ENCODE results near the gene EPHB2. TPM values are rescaled to one million over a fixed set of nuclear protein-coding genes. Genes with fewer than 3 reads are reported as not detected.

EPHB2 gene
- total RNA-seq, 1 experiment from 2014 or later: 18.5 TPM

GRCh38 chr1:22844621-22845020 is 134.0 kb downstream of the EPHB2 start (continued):
- TF ChIP-seq PREB (CRISPR knock-in tag; IDR thresholded peaks at IDR 0.05; ENCODE audit: borderline replicate concordance): no peak
- TF ChIP-seq ETV6 (CRISPR knock-in tag; IDR thresholded peaks at IDR 0.05): no peak

- ATAC-seq (no peak), DNase-seq (ENCODE audit: low spot score) (no peak)
- H3K9me3 Mint-ChIP-seq: no peaks in the 10 kb centered on the region
- no peaks in the 10 kb centered on the region for H3K36me3 Mint-ChIP-seq
- no peak overlapping the region for H3K4me3 Mint-ChIP-seq
- no peak overlapping the region for H3K27ac Mint-ChIP-seq
- POLR2A ChIA-PET: no interaction called here
- peaks cover 6% of the 10 kb centered on the region for H3K4me1 Mint-ChIP-seq
- CTCF ChIA-PET: no interaction called here
- H3K27me3 Mint-ChIP-seq (ENCODE audit: low read depth): no peaks in the 10 kb centered on the region
- no peak for TF ChIP-seq RELA (CRISPR knock-in tag; IDR thresholded peaks at IDR 0.05; ENCODE audit: borderline replicate concordance)
- no peak for TF ChIP-seq IRF2 (CRISPR knock-in tag; IDR thresholded peaks at IDR 0.05; ENCODE audit: borderline replicate concordance, low read depth)
- TF ChIP-seq ZNF219 (CRISPR knock-in tag; IDR thresholded peaks at IDR 0.05; ENCODE audit: borderline replicate concordance): no peak
- TF ChIP-seq SP1 (CRISPR knock-in tag; conservative IDR thresholded peaks at IDR 0.05): no peak
- TF ChIP-seq GRHL2 (CRISPR knock-in tag; IDR thresholded peaks at IDR 0.05; ENCODE audit: insufficient replicate concordance, severe bottlenecking): no peak
- TF ChIP-seq ZMAT4 (CRISPR knock-in tag; IDR thresholded peaks at IDR 0.05): no peak
- no peak for TF ChIP-seq HMGXB4 (CRISPR knock-in tag; IDR thresholded peaks at IDR 0.05)
- no peak for TF ChIP-seq ESRRA (CRISPR knock-in tag; IDR thresholded peaks at IDR 0.05; ENCODE audit: borderline replicate concordance)
- no peak for TF ChIP-seq ATF1 (CRISPR knock-in tag; IDR thresholded peaks at IDR 0.05)
Measured at GRCh38 chr1:22845398-22845935, 134.8 kb downstream of the EPHB2 start.

GRCh38 chr1:22846458-22846857 is 135.8 kb downstream of the EPHB2 start:
- no peak overlapping the region for H3K4me3 Mint-ChIP-seq
- no peaks in the 10 kb centered on the region for H3K36me3 Mint-ChIP-seq
- peaks cover 8% of the 10 kb centered on the region for H3K4me1 Mint-ChIP-seq
- peaks cover 3% of the 10 kb centered on the region for H3K27me3 Mint-ChIP-seq (ENCODE audit: low read depth)
- TF ChIP-seq EMX1 (CRISPR knock-in tag; IDR thresholded peaks at IDR 0.05) (no peak), ELF4 (CRISPR knock-in tag; IDR thresholded peaks at IDR 0.05; ENCODE audit: low read depth) (no peak), FOXP1 (CRISPR knock-in tag; IDR thresholded peaks at IDR 0.05; ENCODE audit: borderline replicate concordance) (no peak), TP53 (CRISPR knock-in tag; IDR thresholded peaks at IDR 0.05) (no peak), ERG (CRISPR knock-in tag; IDR thresholded peaks at IDR 0.05) (no peak), MXD4 (CRISPR knock-in tag; IDR thresholded peaks at IDR 0.05; ENCODE audit: borderline replicate concordance) (no peak), ATF3 (CRISPR knock-in tag; conservative IDR thresholded peaks at IDR 0.05) (no peak), IRF1 (CRISPR knock-in tag; IDR thresholded peaks at IDR 0.05) (no peak), SP1 (CRISPR knock-in tag; conservative IDR thresholded peaks at IDR 0.05) (no peak), ZNF138 (CRISPR knock-in tag; conservative IDR thresholded peaks at IDR 0.05) (no peak), ZNF423 (CRISPR knock-in tag; IDR thresholded peaks at IDR 0.05) (no peak), USF2 (CRISPR knock-in tag; IDR thresholded peaks at IDR 0.05) (no peak), GRHL2 (CRISPR knock-in tag; IDR thresholded peaks at IDR 0.05; ENCODE audit: insufficient replicate concordance, severe bottlenecking) (no peak)
- ATAC-seq (no peak), DNase-seq (ENCODE audit: low spot score) (no peak)
- ChIA-PET POLR2A (no interaction called here), CTCF (interaction anchor here (1.2 kb wide), 1 partner anchor 16 kb away, joined by 4 read pairs; no protein-coding TSS in a partner anchor)
- H3K27ac Mint-ChIP-seq: no peak overlapping the region
- H3K9me3 Mint-ChIP-seq: no peaks in the 10 kb centered on the region
